Glutamatergic neuron (in vitro differentiated cells): ENCODE results near the gene MSH5. TPM values are rescaled to one million over a fixed set of nuclear protein-coding genes. Genes with fewer than 3 reads are reported as not detected.

ENCODE experiments used
- DNase-seq: peaks from one replicate; pipeline ENCODE4 v3.0.0; 2022
- H3K27ac Mint-ChIP-seq: one replicate; pipeline ENCODE4 v1.8.0; 2020; ENCODE audit warnings: mild to moderate bottlenecking, mixed read lengths, inconsistent platforms; ENCODE audit not compliant: unreplicated experiment
- H3K27me3 Mint-ChIP-seq: one replicate; pipeline ENCODE4 v1.8.0; 2020; ENCODE audit warnings: mild to moderate bottlenecking, moderate library complexity, mixed read lengths, inconsistent platforms; ENCODE audit not compliant: unreplicated experiment
- H3K36me3 Mint-ChIP-seq: one replicate; pipeline ENCODE4 v1.8.0; 2020; ENCODE audit warnings: mild to moderate bottlenecking, mixed read lengths, inconsistent platforms; ENCODE audit not compliant: unreplicated experiment
- H3K4me1 Mint-ChIP-seq: one replicate; pipeline ENCODE4 v1.8.0; 2020; ENCODE audit warnings: mild to moderate bottlenecking, low read depth, mixed read lengths, inconsistent platforms; ENCODE audit not compliant: unreplicated experiment
- H3K4me3 Mint-ChIP-seq: one replicate; pipeline ENCODE4 v1.8.0; 2020; ENCODE audit warnings: mild to moderate bottlenecking, mixed read lengths, inconsistent platforms; ENCODE audit not compliant: unreplicated experiment
- H3K9me3 Mint-ChIP-seq: one replicate; pipeline ENCODE4 v1.8.0; 2020; ENCODE audit warnings: mild to moderate bottlenecking, moderate library complexity, mixed read lengths, inconsistent platforms; ENCODE audit not compliant: unreplicated experiment
- CTCF ChIP-seq: fragments of 200-600 bp; sonication (generic); IDR thresholded peaks from one replicate; pipeline ENCODE4 v1.5.0; 2021; ENCODE audit not compliant: partially characterized antibody, unreplicated experiment
- total RNA-seq: library from RNA; stranded (reverse); fragmentation: NEBNext Ultra II Directional; extraction: Animal tissue kit (Norgen Biotek cat#: 25700); gene quantifications from one replicate; pipeline ENCODE4 v1.2.1, GENCODE V29; 2021; ENCODE audit not compliant: unreplicated experiment

Gene MSH5
- total RNA-seq, 1 donor from 2014 or later: 25.7 TPM

GRCh38 chr6:31771992-31772358, 32.2 kb downstream of the MSH5 start:
- H3K4me3 Mint-ChIP-seq: no peak overlapping the region

GRCh38 chr6:31775184-31775583, 35.4 kb downstream of the MSH5 start:
- Mint-ChIP-seq H3K4me1 (no peaks in the 10 kb centered on the region), H3K27me3 (no peaks in the 10 kb centered on the region), H3K4me3 (no peak overlapping the region), H3K9me3 (peaks cover 1% of the 10 kb centered on the region), H3K27ac (no peak overlapping the region), H3K36me3 (no peaks in the 10 kb centered on the region)
- no peak for DNase-seq
- TF ChIP-seq CTCF: no peak

More at GRCh38 chr6:31771992-31772358, 32.2 kb downstream of the MSH5 start:
- H3K4me1 Mint-ChIP-seq: no peaks in the 10 kb centered on the region
- H3K9me3 Mint-ChIP-seq: peaks cover 1% of the 10 kb centered on the region
- H3K27me3 Mint-ChIP-seq: no peaks in the 10 kb centered on the region
- no peak for TF ChIP-seq CTCF
- no peaks in the 10 kb centered on the region for H3K36me3 Mint-ChIP-seq
- DNase-seq: no peak
- H3K27ac Mint-ChIP-seq: no peak overlapping the region

GRCh38 chr6:31775633-31776484, 36.1 kb downstream of the MSH5 start:
- Mint-ChIP-seq H3K27me3 (no peaks in the 10 kb centered on the region), H3K4me1 (no peaks in the 10 kb centered on the region), H3K4me3 (no peak overlapping the region), H3K36me3 (no peaks in the 10 kb centered on the region), H3K27ac (no peak overlapping the region), H3K9me3 (peaks cover 1% of the 10 kb centered on the region)
- DNase-seq: no peak
- TF ChIP-seq CTCF: no peak

GRCh38 chr6:31776485-31776988, 36.7 kb downstream of the MSH5 start:
- no peak for DNase-seq
- Mint-ChIP-seq H3K4me1 (no peaks in the 10 kb centered on the region), H3K27ac (no peak overlapping the region), H3K36me3 (no peaks in the 10 kb centered on the region), H3K4me3 (no peak overlapping the region), H3K9me3 (peaks cover 1% of the 10 kb centered on the region), H3K27me3 (no peaks in the 10 kb centered on the region)
- TF ChIP-seq CTCF: no peak

GRCh38 chr6:31776989-31777666, 37.3 kb downstream of the MSH5 start, which contains the start of gene VWA7:
TSS of gene VWA7 (minus strand) at chr6:31777328. CDS start at chr6:31776779, 549 bp downstream.
- peak; percentile 29 for DNase-seq
- Mint-ChIP-seq H3K4me3 (no peak within 1 kb of the TSS), H3K36me3 (no peaks in the 10 kb centered on the region), H3K9me3 (peaks cover 2% of the 10 kb centered on the region), H3K27ac (no peak within 1 kb of the TSS), H3K4me1 (no peaks in the 10 kb centered on the region), H3K27me3 (no peaks in the 10 kb centered on the region)
- TF ChIP-seq CTCF: no peak
